Glutamatergic neuron (in vitro differentiated cells): ENCODE results near the gene UBP1. TPM values are rescaled to one million over a fixed set of nuclear protein-coding genes. Genes with fewer than 3 reads are reported as not detected.
"Not testable (repeated sequence)": the region's sequence is repeated elsewhere in the genome, so short reads cannot be mapped to it uniquely, and the experiment has no call there.

Experiments used
- DNase-seq: peaks from one replicate; pipeline ENCODE4 v3.0.0; 2022
- H3K27ac Mint-ChIP-seq: one replicate; pipeline ENCODE4 v1.8.0; 2020; ENCODE audit warnings: mild to moderate bottlenecking, mixed read lengths, inconsistent platforms; ENCODE audit not compliant: unreplicated experiment
- H3K27me3 Mint-ChIP-seq: one replicate; pipeline ENCODE4 v1.8.0; 2020; ENCODE audit warnings: mild to moderate bottlenecking, moderate library complexity, mixed read lengths, inconsistent platforms; ENCODE audit not compliant: unreplicated experiment
- H3K36me3 Mint-ChIP-seq: one replicate; pipeline ENCODE4 v1.8.0; 2020; ENCODE audit warnings: mild to moderate bottlenecking, mixed read lengths, inconsistent platforms; ENCODE audit not compliant: unreplicated experiment
- H3K4me1 Mint-ChIP-seq: one replicate; pipeline ENCODE4 v1.8.0; 2020; ENCODE audit warnings: mild to moderate bottlenecking, low read depth, mixed read lengths, inconsistent platforms; ENCODE audit not compliant: unreplicated experiment
- H3K4me3 Mint-ChIP-seq: one replicate; pipeline ENCODE4 v1.8.0; 2020; ENCODE audit warnings: mild to moderate bottlenecking, mixed read lengths, inconsistent platforms; ENCODE audit not compliant: unreplicated experiment
- H3K9me3 Mint-ChIP-seq: one replicate; pipeline ENCODE4 v1.8.0; 2020; ENCODE audit warnings: mild to moderate bottlenecking, moderate library complexity, mixed read lengths, inconsistent platforms; ENCODE audit not compliant: unreplicated experiment
- CTCF ChIP-seq: fragments of 200-600 bp; sonication (generic); IDR thresholded peaks from one replicate; pipeline ENCODE4 v1.5.0; 2021; ENCODE audit not compliant: partially characterized antibody, unreplicated experiment
- total RNA-seq: library from RNA; stranded (reverse); fragmentation: NEBNext Ultra II Directional; extraction: Animal tissue kit (Norgen Biotek cat#: 25700); gene quantifications from one replicate; pipeline ENCODE4 v1.2.1, GENCODE V29; 2021; ENCODE audit not compliant: unreplicated experiment

The UBP1 gene
- total RNA-seq, 1 donor from 2014 or later: 69.9 TPM

GRCh38 chr3:33473813-33474212, 33.6 kb upstream of the UBP1 start:
- H3K27ac Mint-ChIP-seq: no peak overlapping the region
- H3K36me3 Mint-ChIP-seq: no peaks in the 10 kb centered on the region

GRCh38 chr3:33467786-33468185, 27.6 kb upstream of the UBP1 start:
- no peak for TF ChIP-seq CTCF
- Mint-ChIP-seq H3K27me3 (peaks cover 4% of the 10 kb centered on the region), H3K36me3 (peaks cover 28% of the 10 kb centered on the region), H3K9me3 (peaks cover 11% of the 10 kb centered on the region), H3K27ac (no peak overlapping the region), H3K4me1 (no peaks in the 10 kb centered on the region), H3K4me3 (no peak overlapping the region)
- DNase-seq: no peak

More at GRCh38 chr3:33473813-33474212, 33.6 kb upstream of the UBP1 start:
- Mint-ChIP-seq H3K4me1 (no peaks in the 10 kb centered on the region), H3K4me3 (no peak overlapping the region), H3K27me3 (no peaks in the 10 kb centered on the region), H3K9me3 (no peaks in the 10 kb centered on the region)
- TF ChIP-seq CTCF: no peak
- no peak for DNase-seq

GRCh38 chr3:33461097-33461496, 20.9 kb upstream of the UBP1 start:
- TF ChIP-seq CTCF: no peak
- DNase-seq: no peak
- H3K4me3 Mint-ChIP-seq: no peak overlapping the region
- H3K4me1 Mint-ChIP-seq: no peaks in the 10 kb centered on the region
- no peak overlapping the region for H3K27ac Mint-ChIP-seq
- H3K9me3 Mint-ChIP-seq: peaks cover 6% of the 10 kb centered on the region
- peaks cover 4% of the 10 kb centered on the region for H3K27me3 Mint-ChIP-seq
- peaks cover 41% of the 10 kb centered on the region for H3K36me3 Mint-ChIP-seq

- peaks cover 43% of the 10 kb centered on the region for H3K36me3 Mint-ChIP-seq
Measured at GRCh38 chr3:33459577-33459976, 19.4 kb upstream of the UBP1 start.

GRCh38 chr3:33458446-33458845, 18.2 kb upstream of the UBP1 start:
- no peak overlapping the region for H3K27ac Mint-ChIP-seq
- H3K27me3 Mint-ChIP-seq: peaks cover 2% of the 10 kb centered on the region
- peaks cover 8% of the 10 kb centered on the region for H3K9me3 Mint-ChIP-seq
- H3K4me1 Mint-ChIP-seq: no peaks in the 10 kb centered on the region
- no peak for DNase-seq
- no peak for TF ChIP-seq CTCF
- H3K4me3 Mint-ChIP-seq: no peak overlapping the region
- peaks cover 45% of the 10 kb centered on the region for H3K36me3 Mint-ChIP-seq

More at GRCh38 chr3:33459577-33459976, 19.4 kb upstream of the UBP1 start:
- not testable (repeated sequence) for H3K27me3 Mint-ChIP-seq, DNase-seq, H3K4me3 Mint-ChIP-seq, H3K27ac Mint-ChIP-seq, H3K4me1 Mint-ChIP-seq, H3K9me3 Mint-ChIP-seq
